Epithelial cell of proximal tubule (primary cell): Measurements from ENCODE around the gene KCNC4. TPM values are rescaled to one million over a fixed set of nuclear protein-coding genes. Genes with fewer than 3 reads are reported as not detected.

ENCODE experiments used
- DNase-seq: peaks from one replicate; pipeline ENCODE4 v3.0.0-alpha.2; 2011; ENCODE audit warnings: low read depth
- H3K4me3 ChIP-seq: 2 replicates; pipeline ENCODE4 v1.5.1; 2011; ENCODE audit warnings: low read depth, mild to moderate bottlenecking, low read length
- CTCF ChIP-seq: conservative IDR thresholded peaks from 2 replicates; pipeline ENCODE4 v1.5.1; 2012; ENCODE audit warnings: low read depth, mild to moderate bottlenecking, low read length
- total RNA-seq: library from RNA; depleted of rRNA; stranded (reverse); fragments of >200 nt; gene quantifications from 2 replicates; pipeline ENCODE4 v1.2.3, GENCODE V29; 2015

The KCNC4 gene
- total RNA-seq, 1 donor from 2014 or later, result 4.2 TPM

DNA sequence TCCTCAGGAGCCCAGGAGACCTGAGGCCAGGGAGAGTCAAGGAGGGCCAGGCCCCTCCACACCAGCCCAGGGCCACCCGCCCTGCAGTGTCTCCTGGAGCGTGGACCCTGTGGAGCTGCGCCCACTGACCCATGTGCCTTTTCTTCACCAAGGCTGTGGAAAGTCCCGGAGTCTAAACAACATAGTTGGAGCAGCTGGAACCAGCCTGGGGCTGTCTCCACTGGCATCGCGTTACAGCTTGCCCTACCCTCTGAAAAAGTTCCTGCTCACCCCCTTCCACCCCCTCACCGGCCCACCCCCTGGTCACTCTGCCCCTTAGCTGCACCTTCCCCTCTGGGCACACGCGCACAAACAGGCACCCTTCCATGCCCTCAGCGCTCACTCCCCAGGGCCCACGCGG lies 18.3 kb downstream of the KCNC4 start:
- TF ChIP-seq CTCF, result no peak
- no peak overlapping the region for H3K4me3 ChIP-seq
- no peak for DNase-seq

DNA sequence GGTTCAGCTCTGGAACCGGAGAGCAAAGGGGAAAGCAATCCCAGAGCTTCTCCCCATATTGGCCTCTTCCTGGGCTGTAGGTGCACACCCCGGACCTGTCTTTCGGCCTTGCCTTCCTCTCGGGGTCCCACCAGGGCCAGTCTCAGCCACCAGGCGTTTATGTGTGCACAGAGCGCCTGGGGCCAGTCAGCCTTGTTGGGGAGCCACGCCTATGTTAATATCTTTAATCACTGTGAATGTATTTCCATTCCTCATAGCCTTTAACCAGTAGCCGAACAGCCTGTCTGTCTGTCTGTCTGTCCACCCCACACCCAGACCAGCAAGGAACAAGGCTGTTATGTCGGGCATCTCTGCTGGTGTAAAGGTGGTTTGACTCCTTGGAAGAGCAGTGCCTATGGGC lies 18.8 kb downstream of the KCNC4 start:
- no peak for DNase-seq
- H3K4me3 ChIP-seq, result no peak overlapping the region
- TF ChIP-seq CTCF, result no peak

- no peak overlapping the region for H3K4me3 ChIP-seq
- no peak for TF ChIP-seq CTCF
Measured at GRCh38 chr1:110229348-110230001, 19.4 kb downstream of the KCNC4 start.

DNA sequence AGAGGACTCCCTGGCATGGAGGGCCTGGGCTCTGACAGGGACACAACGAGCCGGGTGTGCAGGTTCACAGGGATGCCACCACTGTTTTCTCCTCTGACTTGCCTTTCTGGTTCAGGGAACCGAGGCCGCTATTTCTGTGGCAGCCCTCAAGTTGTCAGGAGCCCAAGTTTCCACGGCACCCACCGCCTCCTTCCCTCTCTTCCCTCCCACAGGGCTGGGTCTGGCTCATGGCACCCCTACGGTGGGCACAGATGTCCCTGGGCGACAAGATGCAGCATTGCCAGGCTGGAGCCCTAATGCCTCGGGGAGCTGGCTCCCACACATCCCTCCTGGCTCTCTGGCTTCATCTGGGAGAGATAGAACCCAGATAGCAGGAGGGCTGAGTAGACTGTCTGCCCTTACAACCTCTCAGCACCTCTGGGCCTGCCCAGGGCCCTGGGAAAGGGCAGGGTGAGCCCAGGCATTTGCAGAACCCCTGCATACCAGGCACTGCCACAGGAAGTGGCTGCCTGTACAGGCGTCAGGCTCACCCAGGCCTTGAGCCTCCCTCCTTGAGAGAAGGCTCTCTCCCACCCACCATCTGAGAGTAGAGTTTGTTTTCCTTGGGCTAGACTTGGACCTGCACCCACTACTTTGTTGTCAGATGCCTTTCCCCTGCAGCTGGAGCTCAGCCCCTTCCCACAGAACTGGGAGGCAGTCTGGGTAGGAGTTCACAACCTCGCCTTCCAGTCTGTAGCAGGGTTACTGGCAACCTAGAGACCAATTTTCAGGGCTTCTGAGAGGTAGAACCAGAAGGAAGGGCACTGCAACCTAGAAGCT lies 20.5 kb downstream of the KCNC4 start:
- no peak for DNase-seq
- TF ChIP-seq CTCF, result no peak
- H3K4me3 ChIP-seq, result no peak overlapping the region

More at GRCh38 chr1:110229348-110230001, 19.4 kb downstream of the KCNC4 start:
- peak; percentile 4 for DNase-seq

- no peak for TF ChIP-seq CTCF
- no peak for DNase-seq
- no peak overlapping the region for H3K4me3 ChIP-seq
Measured at GRCh38 chr1:110233861-110234260, 23.7 kb downstream of the KCNC4 start.

DNA sequence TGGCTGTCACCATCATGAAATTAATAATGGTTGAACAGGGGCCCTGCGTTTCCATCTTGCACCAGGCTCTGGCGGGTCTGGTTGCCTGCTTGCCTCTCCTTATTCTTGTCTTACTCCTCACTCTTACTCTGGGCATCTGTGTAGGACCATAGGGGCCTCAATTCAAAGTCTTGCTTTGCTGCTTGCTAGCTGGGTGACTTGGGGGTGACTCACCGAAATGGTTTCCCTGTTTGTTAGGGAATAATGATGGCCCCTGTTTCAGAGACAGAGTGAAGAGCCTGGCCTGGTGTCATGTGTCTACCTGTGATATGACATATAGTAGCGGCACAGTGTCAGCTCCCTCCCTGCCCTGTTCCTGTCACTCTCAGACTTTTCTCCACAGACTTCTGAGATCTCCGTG lies 24.6 kb downstream of the KCNC4 start:
- DNase-seq, result no peak
- no peak for TF ChIP-seq CTCF
- H3K4me3 ChIP-seq, result no peak overlapping the region
